Activated CD8-positive, alpha-beta memory T cell treated with anti-CD3 and anti-CD28 coated beads, Interleukin-2, amount 50 U/mL, for 24 hours (primary cell): ENCODE measurements around the gene TNRC6C.
"Not testable (repeated sequence)": the region's sequence is repeated elsewhere in the genome, so short reads cannot be mapped to it uniquely, and the experiment has no call there.

Experiments
- DNase-seq: peaks from one replicate; pipeline ENCODE4 v3.0.0-alpha.2; 2020; ENCODE audit errors: extremely low read depth

TNRC6C gene

DNA sequence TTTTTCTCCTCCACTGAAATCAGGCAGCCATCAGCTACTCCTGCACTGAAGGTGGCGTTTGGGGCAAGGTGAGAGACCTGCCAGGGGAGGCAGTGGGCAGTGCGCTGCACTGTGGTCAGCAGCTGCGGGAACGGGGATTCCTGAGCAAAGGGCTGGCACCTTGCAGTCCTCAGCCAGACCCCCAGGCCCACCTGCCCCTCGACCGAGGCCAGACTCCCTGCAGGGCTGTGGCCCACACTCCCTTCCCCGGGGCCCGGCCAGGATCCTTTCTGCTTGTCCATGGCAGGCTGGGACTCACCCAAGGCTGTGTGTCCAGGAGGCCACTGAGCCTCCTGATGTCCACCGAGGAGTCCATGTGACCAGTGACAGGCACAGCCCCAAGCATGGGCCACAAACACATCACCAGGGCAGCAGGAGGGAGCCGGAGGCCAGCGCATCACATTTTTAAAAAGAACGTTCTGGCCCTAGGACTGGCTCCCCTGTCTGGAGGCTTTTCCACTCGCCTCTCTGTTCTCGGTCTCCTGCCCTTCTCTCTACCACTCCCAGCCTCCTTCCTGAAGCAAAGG lies 28.5 kb upstream of the TNRC6C start:
- no peak for DNase-seq

DNA sequence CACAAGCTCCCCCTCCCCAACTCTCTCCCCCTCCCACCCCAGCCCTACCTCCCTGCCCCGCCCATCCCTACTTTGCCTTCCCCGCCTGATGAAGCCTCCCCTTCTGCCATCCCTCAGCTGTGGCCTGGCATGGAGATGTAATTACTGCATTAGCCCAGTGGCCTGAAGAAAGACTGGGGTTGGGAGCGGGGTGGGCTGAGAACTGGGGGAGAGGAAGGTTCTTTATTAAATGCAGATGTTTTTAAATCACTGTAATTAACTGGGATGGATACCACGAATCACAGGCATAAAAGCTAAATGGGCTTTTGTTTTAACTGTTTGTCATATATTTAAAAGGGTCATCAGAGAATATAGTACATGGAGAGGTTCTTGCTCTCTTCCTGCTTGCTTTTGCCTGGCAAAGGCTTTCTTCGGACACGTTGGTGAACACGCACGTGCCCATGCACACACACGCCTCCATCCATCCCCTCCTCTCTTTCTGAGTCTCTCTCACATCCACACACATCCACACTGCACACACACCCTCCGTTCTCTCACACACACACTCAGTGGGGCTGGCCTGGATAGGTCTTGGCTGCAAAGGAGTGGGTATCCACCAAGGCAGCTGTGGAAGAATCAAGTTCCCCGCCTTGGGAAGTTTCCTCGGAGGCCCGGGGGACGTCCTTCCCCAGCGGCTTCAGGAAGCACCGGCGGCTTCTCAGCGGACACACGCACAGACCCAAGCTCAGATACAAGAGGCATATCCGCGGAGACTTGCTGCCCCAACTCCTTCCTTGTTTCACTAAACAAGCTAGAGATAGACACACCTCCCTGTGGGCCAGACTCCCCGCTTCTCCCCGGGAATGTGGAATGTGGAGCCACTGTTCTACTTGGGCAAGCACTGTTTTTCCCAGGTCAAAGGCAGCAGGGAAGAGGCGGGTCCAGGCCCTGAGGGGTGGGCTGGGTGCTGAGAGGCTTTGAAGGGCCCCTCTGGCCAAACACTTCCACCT lies 27.4 kb upstream of the TNRC6C start:
- DNase-seq: no peak

DNA sequence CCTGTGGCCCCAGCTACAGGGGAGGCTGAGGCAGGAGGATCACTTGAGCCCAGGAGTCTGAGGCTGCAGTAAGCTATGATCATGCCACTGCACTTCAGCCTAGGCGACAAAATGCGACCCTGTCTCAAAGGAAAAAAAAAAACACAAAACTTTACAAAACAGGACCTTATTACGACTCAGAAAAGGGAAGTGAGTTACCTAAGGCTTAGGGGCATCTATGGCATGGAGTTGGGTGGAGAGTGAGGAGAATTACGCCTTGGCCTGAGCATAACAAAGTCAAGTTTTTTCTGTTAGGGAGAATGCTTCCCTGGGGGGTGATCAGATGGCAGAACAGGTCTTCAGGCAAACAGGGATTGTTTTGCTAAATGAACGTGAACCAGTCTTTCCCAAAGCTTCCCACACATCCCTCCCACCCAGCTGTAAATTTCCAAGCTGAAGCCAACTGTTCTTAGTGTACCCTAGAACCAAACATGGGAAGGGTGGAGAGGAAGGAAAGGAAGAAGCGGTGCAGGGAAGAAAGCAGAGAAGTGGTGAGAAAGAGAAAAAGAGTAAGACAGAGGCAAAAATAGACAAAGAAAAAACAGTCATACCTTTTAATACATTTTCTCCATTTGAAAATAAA lies 24.6 kb upstream of the TNRC6C start:
- no peak for DNase-seq

DNA sequence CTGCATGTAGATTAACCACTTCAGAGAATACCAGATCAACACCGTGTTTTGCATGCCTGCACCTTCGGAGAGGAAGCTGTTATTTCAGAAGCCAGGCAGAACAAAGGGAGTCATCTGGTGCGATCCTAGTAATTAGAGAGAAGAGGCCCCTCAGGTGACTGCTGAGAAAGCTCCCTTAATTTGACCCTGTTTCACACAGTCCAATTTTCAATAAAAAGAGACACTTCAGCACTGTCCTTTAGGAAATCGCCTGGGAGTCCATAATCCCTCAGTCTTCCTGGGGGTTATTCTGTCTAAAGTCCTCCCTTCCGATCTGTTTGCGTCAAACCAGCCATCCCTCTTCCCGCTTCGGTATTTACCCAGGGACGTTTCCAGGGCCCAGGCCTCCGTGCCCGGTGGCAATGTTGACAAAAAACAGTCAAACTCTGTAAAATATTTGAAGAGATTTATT lies 23.4 kb upstream of the TNRC6C start:
- no peak for DNase-seq

DNA sequence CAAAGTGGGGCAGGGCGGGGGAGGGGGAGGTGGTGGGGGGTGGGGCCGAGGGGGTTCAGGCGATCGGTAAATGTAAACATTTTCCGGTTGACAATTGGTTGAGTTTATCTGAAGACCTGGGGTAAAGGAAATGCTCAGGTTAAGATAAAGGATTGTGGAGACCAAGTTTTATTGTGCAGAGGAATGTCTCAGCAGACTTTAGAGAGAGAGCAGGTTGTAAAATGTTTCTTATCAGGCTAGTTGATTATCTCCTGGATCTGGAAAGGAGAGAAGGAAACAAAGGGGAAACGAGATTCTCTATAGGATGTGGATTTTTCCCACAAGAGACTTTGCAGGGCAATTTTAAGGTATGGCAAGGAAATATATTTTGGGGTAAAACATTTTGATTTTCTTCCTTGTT lies 22.8 kb upstream of the TNRC6C start:
- not testable (repeated sequence) for DNase-seq

DNA sequence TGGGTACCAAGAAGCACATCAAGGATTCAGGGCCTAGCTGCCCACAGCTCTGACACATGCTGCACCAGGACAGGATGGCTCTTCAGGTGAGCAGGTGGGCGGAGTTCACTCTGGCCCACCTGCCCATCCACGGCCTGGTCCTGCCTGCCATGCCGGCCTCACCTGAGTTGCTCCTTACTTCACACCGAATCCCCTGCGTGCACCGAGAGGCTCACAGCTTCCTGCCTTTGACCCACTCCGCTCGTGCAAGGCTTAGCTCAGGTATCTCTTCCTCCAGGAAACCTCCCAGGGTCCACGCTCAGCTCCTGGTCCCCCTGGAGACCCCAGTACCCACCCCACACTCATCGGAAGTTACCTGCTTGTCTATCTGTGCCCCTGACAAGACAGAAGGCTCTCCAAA lies 21.6 kb upstream of the TNRC6C start:
- no peak for DNase-seq

DNA sequence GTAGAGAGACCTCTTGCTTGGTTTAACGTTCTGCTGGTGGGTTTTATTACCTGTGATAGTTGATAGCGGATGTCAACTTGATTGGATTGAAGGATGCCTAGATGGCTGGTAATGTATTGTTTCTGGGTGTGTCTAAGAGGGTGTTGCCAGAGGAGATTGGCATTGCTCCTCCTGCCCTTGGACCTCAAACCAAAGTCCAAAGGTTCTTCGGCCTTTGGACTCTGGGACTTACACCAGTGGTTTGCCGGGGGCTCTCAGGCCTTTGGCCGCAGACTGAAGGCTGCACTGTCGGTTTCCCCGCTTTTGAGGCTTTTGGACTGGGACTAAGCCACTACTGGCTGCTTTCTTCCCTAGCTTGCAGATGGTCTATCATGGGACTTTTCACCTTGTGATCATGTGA lies 17.5 kb upstream of the TNRC6C start:
- no peak for DNase-seq

DNA sequence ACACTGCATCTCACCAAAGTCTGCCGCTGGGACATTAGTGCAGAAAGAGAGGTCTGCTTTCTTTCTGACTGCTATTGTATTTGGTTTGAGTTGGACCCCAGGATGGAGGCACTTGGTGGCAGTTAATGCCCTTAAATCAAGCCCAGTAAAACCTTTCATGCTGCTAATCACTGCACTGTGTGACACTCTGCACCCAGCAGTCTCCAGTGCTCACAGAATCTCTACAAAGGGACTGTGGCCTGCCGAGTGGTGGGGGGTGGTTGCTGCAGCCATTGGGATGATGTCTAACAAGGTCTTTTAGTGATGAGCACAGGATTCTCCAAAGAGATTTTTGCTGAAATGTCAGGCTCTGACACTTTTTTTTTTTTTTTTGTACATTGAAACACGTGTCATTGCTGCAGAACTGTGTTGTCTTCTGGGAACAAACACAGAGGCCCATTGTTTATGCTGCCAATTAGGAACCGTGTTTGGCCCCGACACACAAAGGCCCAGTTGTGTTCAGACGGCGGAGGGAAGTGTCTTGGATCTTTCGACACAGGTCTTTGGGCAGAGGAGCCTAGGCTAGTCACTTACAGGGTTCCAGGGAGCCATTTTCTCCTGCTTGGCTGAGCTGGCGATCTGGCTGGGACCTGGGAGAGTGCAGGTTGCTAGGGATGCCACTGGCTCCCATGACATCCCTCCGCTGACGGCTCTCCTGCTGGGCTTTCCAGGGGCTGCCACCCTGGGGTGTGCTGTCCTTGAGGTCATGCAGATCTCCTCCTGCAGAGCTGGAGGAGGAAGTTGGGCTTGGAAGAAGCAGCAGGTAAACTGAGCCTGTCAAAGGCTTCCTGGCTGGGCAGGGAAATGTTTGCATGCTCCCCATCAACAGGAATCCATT lies 16.2 kb upstream of the TNRC6C start:
- no peak for DNase-seq

DNA sequence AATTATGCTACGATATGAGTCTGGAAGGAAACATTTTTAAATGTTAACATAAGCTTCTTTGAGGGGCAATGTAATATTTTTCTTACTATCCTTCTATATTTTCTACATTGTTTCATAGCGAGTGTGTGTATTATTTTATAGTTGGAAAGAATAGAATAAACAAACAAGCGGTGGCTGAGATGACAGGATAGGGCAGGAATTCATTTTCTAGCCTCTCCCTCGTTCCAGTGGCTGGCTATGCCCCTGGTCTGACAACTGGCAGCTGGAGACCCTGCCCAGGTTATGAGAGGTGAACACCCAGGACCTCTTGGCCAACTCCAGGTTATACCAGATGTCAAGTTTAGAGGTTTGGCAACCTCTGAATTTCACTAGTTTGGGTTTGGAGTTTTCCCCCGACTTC lies 14.5 kb upstream of the TNRC6C start:
- DNase-seq: no peak

DNA sequence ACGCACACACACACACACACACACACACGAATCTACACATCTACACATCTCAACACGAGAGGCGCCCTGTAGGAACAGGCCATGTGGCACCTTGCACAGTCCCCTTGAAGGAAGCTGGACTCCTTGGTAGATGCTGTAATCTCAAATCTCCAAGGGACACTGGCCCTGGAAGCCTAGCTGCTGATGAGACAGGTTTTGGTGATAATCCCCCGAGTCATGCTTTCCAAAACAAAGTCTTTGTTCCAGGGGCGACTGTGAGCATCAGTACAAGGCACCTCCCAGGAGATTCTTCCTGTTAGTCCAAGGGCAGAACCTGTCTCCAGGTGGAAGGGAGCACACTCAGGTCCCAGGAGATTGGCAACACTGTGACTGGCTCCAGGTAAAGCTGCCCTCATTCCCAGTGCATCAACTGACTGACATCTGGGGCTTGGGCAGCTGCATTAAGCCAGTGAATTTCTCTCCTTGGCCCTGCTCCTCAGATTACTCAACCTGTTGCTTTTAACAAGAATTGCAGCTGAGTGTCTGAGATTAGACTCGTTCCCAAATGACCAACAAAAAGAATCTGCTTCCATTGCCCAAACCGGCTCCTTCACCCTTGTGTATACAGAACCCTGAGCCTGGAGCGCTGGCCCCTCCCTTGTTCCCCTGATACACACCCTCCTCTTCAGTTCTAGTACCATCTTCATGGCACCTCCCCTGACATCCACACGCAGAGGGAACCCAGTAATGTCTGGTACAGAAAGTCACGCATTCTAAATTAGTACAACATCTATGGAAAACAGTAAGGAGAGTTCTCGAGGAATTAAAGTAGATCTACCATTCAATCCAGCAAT lies 13.9 kb upstream of the TNRC6C start:
- no peak for DNase-seq

DNA sequence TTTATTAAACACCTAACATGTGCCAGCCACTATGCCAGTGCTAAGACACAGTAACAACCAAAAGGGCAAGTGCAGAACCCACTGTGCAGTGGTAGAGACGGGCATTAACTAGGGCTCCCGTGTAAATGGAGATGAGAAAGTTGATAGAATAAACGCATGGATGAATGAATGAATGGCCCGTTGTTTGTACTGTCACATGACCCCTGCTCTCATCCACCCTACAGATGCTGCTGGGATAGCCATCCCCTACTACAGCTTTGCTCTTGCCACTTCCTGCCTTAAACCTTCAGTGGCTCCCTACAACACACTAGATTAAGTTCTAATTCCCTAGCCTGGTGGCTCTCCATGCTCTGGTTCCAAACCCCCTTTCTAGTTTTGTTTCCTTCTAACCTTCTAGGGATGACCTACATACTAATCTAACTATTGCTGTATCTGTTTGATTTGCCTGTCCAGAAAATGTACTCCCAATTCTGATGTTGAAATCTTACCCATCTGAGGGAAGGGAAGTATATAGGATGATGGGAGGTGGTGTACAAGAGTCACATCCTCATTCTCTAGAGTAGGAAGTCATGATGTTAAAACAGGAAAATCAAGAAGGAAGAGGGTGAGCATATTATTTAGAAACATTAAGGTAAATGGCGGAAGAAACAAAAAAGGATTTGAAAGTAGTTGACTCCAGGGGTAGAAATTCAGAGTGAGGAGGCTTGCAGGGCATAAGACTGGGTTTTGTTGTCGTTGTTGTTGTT lies 11.4 kb upstream of the TNRC6C start:
- no peak for DNase-seq

DNA sequence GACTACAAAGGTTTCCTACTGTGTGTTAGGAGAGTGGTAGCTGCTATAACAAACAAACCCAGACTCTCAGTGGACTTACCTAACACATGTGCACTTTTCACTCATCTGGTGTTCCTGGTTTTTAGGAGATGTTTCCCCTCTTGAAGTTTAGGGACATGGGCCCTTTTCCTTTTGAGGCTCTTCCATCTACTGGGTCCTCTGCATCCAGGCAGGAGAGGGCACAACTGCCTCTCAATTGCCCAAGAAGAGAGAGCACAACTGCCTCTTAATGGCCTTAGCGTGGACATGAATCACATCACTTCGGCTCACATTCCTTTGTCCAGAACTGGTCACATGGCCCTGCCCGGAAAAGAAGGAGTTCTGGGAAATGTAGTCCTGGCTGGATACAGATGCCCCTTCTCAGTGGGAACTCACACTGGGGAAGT lies 9.8 kb upstream of the TNRC6C start:
- no peak for DNase-seq

DNA sequence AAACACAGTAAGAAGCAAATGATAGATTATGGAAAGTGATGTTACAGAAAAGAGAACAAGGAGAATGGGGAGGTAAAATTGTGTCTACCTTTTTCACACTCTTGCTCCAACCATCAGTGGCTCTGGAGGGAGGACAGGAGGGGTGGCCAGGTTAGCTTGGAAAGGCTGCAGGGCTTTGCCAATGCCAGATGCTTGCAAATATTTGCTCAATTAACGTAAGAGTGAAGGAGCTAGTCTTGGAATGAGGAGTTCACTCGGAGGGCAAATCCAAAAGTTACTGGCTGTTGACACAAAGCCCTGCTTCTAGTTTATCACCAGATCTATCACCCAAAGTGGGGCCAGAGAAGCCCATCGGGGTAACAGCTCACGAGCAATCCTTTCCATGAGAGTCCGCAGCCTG lies 7.4 kb upstream of the TNRC6C start:
- DNase-seq: no peak

DNA sequence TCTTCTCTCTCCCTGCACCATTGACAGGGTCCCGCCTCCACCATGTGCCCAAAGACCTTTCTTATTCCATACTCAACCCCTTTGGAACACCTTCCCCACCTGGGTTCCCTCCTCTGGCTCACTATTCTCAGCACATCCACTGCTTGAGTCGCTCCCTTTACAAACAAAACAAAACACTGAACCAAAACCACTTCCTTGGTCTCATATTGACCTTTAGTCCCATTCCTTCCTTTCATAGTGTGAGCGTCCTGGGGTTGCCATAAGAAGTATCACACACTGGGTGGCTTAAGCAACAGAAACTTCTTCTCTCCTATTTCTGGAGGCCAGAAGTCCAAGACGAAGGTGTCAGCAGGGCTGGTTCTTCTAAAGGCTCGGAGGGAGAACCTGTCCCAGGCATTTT lies 6.1 kb upstream of the TNRC6C start:
- no peak for DNase-seq

DNA sequence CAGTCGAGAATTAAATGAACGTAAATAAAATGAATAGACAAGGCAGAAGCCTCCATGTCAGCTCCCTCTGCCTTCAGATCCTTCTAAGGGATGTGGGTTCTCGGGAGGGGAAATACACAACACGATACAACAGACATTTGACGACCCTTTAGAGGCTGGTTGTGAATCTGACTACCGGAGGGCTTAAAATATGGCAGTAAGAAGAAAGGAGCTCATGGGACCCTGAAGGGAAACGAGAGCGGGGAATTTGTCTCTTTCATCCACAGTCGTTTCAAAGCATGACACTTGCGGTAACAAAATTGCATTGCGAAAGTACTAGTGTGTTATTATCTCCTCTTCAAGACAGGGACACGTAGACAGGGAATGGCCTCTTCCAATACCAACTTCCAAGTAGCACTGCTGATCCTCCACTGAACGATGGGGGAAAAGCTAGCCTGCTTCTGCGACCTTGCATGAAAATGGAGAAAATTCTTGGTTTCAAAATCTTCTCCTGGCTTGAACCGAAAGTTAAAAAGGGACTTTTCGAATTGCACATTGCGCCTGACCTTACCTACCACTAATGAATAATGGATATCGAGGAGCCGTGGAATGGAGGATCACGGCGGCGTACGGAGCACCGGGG lies 1.2 kb upstream of the TNRC6C start:
- DNase-seq: no peak

DNA sequence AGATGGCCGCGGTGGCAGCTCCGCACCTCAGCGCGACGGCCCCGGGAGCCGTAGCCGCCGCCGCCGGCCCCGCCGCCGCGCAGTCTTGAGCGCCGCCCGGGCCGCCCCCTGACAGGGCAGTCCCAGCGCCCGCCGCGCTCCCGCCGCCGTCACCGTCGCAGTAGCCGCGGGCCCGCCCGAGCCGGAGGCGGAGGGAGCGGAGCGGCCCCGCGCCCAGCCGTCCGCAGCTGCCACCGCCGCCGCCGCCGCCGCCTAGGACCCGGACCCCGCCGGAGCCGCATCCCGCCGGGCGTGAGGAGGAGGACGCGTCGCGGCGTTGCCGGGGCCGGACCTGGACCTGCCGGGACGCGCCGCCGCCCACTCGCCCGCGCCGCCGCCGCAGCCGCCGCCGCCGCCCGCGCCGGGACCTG lies 218 bp downstream of the TNRC6C start:
- no peak for DNase-seq

DNA sequence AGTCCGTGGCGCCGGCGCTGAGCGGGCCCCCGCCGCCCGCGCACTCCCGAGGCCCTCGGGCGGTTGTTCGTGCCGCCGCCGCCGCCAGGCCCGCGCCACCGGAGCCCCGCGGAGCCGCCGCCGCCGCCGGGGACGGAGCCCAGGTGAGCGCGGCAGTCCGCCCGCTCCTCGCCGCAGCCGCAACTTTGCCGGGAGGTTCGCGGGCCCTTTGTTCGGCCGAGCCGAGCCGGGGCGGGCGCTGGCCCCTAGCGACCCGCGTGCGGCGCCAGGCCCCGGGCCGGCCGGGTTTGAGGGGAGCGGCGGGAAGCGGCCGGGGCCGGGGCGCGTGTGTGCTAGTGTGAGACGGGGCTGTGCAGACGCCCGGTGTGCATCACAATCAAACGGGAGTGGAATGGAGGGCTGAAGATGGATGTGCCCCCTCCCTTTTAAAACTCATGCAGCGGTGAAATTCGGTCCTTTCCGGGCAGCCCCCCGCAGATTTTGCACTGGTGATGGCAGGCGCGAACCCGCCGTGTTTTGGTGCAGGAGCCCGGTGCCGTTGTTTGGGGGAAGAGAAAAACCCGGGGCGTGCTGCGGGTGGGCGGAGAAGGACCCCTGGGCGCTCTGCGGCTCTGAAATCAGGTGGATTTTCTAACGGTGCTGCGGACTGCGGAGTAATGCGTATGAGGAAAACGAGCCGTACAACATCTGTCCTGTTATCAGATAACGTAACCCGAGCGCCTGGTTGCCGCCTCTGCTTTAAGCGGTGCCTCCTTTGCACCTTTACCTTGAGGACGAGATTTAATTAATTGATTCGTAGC lies 823 bp downstream of the TNRC6C start:
- no peak for DNase-seq

DNA sequence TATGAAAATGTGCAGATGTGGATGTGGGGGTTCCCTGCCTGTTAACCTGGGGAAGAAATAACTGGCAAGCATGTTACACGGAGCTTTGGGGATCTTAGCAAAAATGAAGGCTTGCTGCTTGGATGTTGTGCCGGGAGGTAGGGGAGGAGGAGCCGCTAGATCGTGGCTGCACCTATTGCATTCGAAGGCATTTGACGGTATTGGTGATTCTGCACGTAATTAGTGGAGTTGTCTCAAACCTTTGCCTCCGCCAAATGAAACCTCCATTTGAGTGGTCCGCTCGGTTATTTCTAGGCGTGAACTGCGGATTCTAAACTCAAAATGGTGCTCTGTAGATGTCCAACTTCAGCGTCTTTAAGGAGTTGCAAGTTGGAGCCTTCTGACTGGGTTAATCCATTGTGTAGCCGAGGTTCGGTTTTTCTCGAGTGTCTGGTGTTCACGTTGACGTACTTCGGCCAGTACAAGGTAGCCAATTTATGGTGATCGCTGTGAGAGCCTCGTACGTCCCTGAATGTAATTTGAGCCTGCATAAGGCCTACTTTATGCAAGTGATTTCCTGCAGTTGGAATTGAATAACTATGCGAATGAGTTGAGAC lies 1.5 kb downstream of the TNRC6C start:
- no peak for DNase-seq

DNA sequence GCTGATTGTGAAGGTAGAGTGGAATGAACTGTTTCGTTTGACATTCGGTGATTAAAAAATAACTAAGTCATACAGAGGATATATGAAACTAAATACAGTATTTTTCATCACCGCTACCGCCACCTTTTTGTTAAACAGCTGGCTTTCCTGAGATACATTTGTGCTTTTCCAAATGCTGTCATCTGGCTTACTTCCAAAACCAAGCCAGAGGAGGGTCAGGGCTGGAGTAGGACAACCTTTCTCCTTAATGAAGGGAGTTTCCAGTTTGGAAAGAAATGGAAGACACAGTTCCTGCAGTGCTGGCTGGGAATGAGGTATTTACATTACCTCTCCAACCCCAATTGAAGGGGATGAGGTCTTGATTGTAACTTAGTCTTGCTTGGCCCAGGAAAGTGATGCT lies 3.2 kb downstream of the TNRC6C start:
- no peak for DNase-seq
